ENCODE data around the gene KNSTRN.

- TF ChIP-seq ZNF302 (tag by site-specific recombination; IDR thresholded peaks at IDR 0.05; ENCODE audit: low read depth) (no peak), CTCF (tag by site-specific recombination; IDR thresholded peaks at IDR 0.05) (no peak), BCL11A (tag by site-specific recombination; IDR thresholded peaks at IDR 0.05; ENCODE audit: low read depth) (no peak), ZBTB49 (tag by site-specific recombination; IDR thresholded peaks at IDR 0.05; ENCODE audit: low read depth) (no peak), HOXD13 (CRISPR knock-in tag; IDR thresholded peaks at IDR 0.05; ENCODE audit: borderline replicate concordance) (no peak), ZNF530 (tag by site-specific recombination; IDR thresholded peaks at IDR 0.05; ENCODE audit: low read depth) (no peak), ZNF350 (tag by site-specific recombination; IDR thresholded peaks at IDR 0.05) (no peak), ZSCAN18 (tag by site-specific recombination; IDR thresholded peaks at IDR 0.05) (no peak), ZNF146 (tag by site-specific recombination; IDR thresholded peaks at IDR 0.05) (no peak), PATZ1 (tag by site-specific recombination; IDR thresholded peaks at IDR 0.05) (no peak), ZNF629 (tag by site-specific recombination; IDR thresholded peaks at IDR 0.05) (no peak)
Measured at GRCh38 chr15:40429068-40429710, 46.7 kb downstream of the KNSTRN start.
